A172 (cell line): ENCODE data around the gene FTCD. TPM values are rescaled to one million over a fixed set of nuclear protein-coding genes. Genes with fewer than 3 reads are reported as not detected.
A peak's percentile ranks its signal among the peaks of the same experiment; 100 is the strongest.
"Not testable (repeated sequence)": the region's sequence is repeated elsewhere in the genome, so short reads cannot be mapped to it uniquely, and the experiment has no call there.

ENCODE experiments used
- DNase-seq: peaks from one replicate; pipeline ENCODE4 v3.0.0-alpha.2; 2015; ENCODE audit warnings: low spot score
- total RNA-seq: library from RNA; depleted of rRNA; stranded (reverse); fragments of >200 nt; shearing (Covaris generic); gene quantifications from 2 replicates; pipeline ENCODE4 v1.2.3, GENCODE V29; 2014; rRNA removed

FTCD gene
- 0.45 TPM in 1 of 2 replicates, not detected in the other for total RNA-seq

GRCh38 chr21:46155514-46156377, at the start of gene FTCD:
FTCD (minus strand) TSS chr21:46155579; CDS start chr21:46155523, 56 bp downstream.
- no peak for DNase-seq

GRCh38 chr21:46205166-46205565, 49.8 kb upstream of the FTCD start:
- DNase-seq = no peak

GRCh38 chr21:46203203-46203600, 47.8 kb upstream of the FTCD start:
- DNase-seq = no peak

- DNase-seq = no peak
Measured at GRCh38 chr21:46202592-46203202, 47.3 kb upstream of the FTCD start.

- DNase-seq = not testable (repeated sequence)
Measured at GRCh38 chr21:46200877-46201803, 45.8 kb upstream of the FTCD start.

GRCh38 chr21:46199436-46200373, 44.3 kb upstream of the FTCD start:
- DNase-seq = no peak

- no peak for DNase-seq
Measured at GRCh38 chr21:46196733-46197132, 41.4 kb upstream of the FTCD start.

GRCh38 chr21:46195595-46196195, 40.3 kb upstream of the FTCD start:
- DNase-seq = no peak

GRCh38 chr21:46194374-46195334, 39.3 kb upstream of the FTCD start:
- no peak for DNase-seq

- DNase-seq = no peak
Measured at GRCh38 chr21:46193829-46194373, 38.5 kb upstream of the FTCD start.

GRCh38 chr21:46191686-46192575, 36.6 kb upstream of the FTCD start:
- no peak for DNase-seq

- peak; percentile 74 for DNase-seq
Measured at GRCh38 chr21:46191257-46191685, 35.9 kb upstream of the FTCD start.

GRCh38 chr21:46190491-46191131, 35.2 kb upstream of the FTCD start:
- no peak for DNase-seq

- no peak for DNase-seq
Measured at GRCh38 chr21:46189959-46190490, 34.6 kb upstream of the FTCD start.

- DNase-seq = peak; percentile 21
Measured at GRCh38 chr21:46189213-46189958, 34.0 kb upstream of the FTCD start.
